Large intestine (tissue), 3 donors: Measurements from ENCODE around the gene GLIPR2. TPM values are rescaled to one million over a fixed set of nuclear protein-coding genes. Genes with fewer than 3 reads are reported as not detected.

ENCODE experiments used
- DNase-seq, 2 donors: peaks; one replicate each; pipeline versions ENCODE4 v3.0.0 to v3.0.0-alpha.2; 2013
- H3K27ac ChIP-seq: one replicate; pipeline ENCODE4 v1.5.1; 2013; ENCODE audit warnings: low read length
- H3K27me3 ChIP-seq: 2 replicates; pipeline ENCODE4 v1.6.1; 2013; ENCODE audit warnings: low read length; ENCODE audit not compliant: control insufficient read depth, insufficient read depth
- H3K36me3 ChIP-seq: 2 replicates; pipeline ENCODE4 v1.6.1; 2013; ENCODE audit warnings: low read length; ENCODE audit not compliant: control insufficient read depth, insufficient read depth
- H3K4me1 ChIP-seq: one replicate; pipeline ENCODE4 v1.6.1; 2013; ENCODE audit warnings: low read length; ENCODE audit not compliant: control insufficient read depth, insufficient read depth
- H3K4me3 ChIP-seq: one replicate; pipeline ENCODE4 v1.5.1; 2013; ENCODE audit warnings: low read length
- H3K9me3 ChIP-seq: one replicate; pipeline ENCODE4 v1.6.1; 2013; ENCODE audit warnings: mild to moderate bottlenecking, low read depth, low read length, moderate library complexity; ENCODE audit not compliant: control insufficient read depth
- WGBS: methylation state at CpG from one replicate; pipeline ENCODE4 v1.1.5; 2013; ENCODE audit warnings: low lambda C conversion rate; ENCODE audit not compliant: insufficient coverage; 5-methylcytosine and 5-hydroxymethylcytosine counted together
- polyA plus RNA-seq: library from polyadenylated mRNA; unstranded; fragments of 120-200 nt; gene quantifications from one replicate; pipeline ENCODE4 v1.2.1, GENCODE V29; 2013

The GLIPR2 gene
- polyA plus RNA-seq, 1 donor: 29.1 TPM

DNA sequence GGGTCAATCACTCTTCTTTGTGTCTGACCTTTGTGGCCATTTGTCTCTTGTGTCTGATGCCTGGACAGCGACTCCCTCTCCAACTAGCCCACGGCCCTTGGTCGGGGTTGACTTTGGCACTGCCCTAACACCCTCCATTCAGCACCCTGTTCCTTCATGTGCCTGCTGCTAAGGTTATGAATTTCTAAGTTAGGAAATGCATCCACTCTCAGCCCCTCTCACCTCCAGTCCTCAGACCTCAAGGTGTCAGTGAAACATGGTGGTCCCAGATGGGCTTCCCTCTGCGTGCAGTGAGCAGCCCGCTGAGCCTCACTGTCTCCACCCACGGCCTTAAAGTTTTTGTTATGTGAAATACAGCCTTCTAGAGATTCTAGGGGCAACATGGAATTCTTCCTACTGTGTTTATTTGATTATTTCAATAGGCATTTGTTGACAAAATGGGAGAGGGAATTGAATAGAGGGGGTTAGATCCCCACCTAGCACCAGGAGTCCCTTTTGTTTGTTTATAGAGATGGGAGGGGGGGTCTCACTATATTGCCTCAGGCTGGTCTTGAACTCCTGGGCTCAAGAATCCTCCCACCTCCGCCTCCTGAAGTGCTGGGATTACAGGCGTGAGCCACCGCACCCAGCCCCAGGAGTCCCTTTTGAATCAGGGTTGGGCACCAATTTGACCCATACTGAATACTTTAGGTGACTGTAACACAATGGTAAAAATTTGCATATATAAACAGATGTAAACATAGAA lies 1.6 kb upstream of the GLIPR2 start:
- no peak for DNase-seq
- WGBS: no CpG with 5 or more reads among the region's 9 CpGs
- Histone ChIP-seq H3K9me3 (no peaks in the 10 kb centered on the region), H3K27ac (no peak overlapping the region), H3K36me3 (no peaks in the 10 kb centered on the region), H3K4me3 (no peak overlapping the region), H3K4me1 (peaks cover 14% of the 10 kb centered on the region), H3K27me3 (peaks cover 33% of the 10 kb centered on the region)

DNA sequence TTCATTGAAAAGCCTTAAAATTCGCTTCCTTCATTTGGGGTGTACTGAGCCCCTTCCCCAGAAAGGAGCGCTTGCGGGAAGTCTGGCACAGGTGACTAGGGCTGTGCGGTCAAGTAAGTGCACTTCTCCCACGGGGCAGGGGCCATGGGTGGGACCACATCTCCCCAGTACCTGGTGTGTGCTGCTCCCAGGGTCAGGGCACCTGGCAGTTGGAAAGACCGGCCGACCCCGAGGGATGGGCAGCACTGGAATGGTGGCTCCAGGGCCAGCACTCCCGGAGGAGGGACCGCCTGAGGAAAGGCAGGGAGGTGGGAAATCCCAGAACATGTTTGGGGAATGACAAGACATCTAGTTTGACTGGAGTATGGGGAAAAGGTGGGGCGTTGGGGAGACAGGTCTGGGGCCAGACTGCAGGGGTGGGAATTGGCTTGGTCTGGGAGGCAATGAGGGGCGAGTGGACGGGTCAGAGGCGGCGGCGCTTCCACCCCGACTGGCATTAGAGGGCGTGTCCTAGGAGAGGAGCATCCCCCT lies 727 bp upstream of the GLIPR2 start:
- H3K4me1 ChIP-seq: peaks cover 16% of the 10 kb centered on the region

DNA sequence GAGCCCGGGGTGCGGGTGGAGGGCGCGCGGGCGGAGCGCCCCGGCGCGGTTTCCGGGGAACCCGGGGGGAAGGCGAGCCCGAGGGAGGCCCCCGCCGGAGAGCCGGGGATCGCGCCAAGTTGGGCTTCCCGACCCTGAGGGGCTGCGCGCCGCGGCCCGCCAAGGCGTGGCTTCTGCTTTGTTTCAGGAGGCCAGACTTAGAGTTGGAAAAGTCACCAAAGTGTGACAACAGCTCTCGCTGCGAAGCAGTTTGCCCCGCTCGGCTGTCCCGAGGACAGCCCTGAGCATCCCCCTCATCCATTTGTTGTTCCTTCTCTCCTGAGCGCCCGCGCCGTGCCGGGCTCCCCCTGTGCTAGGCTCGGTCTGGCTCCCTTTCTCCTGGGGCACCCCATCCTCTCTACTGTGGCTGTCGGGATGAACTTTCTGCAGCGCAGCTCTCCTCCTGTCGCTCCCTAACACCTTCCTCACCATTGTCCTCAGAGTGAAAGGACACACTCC lies 410 bp downstream of the GLIPR2 start:
- no peaks in the 10 kb centered on the region for H3K9me3 ChIP-seq
- no peaks in the 10 kb centered on the region for H3K36me3 ChIP-seq
- WGBS: 6% methylated on average over 3 of the region's 40 CpGs
- no peak for DNase-seq
- H3K27me3 ChIP-seq: peaks cover 33% of the 10 kb centered on the region
- H3K4me1 ChIP-seq: peaks cover 16% of the 10 kb centered on the region
- H3K4me3 ChIP-seq: peak overlapping the region; percentile 58
- peak overlapping the region; percentile 39 for H3K27ac ChIP-seq

More for the DNA sequence above, 727 bp upstream of the GLIPR2 start:
- Histone ChIP-seq H3K27ac (no peak overlapping the region), H3K4me3 (peak overlapping the region; percentile 34), H3K36me3 (no peaks in the 10 kb centered on the region), H3K27me3 (peaks cover 33% of the 10 kb centered on the region), H3K9me3 (no peaks in the 10 kb centered on the region)
- no peak for DNase-seq
- WGBS: no CpG with 5 or more reads among the region's 18 CpGs

DNA sequence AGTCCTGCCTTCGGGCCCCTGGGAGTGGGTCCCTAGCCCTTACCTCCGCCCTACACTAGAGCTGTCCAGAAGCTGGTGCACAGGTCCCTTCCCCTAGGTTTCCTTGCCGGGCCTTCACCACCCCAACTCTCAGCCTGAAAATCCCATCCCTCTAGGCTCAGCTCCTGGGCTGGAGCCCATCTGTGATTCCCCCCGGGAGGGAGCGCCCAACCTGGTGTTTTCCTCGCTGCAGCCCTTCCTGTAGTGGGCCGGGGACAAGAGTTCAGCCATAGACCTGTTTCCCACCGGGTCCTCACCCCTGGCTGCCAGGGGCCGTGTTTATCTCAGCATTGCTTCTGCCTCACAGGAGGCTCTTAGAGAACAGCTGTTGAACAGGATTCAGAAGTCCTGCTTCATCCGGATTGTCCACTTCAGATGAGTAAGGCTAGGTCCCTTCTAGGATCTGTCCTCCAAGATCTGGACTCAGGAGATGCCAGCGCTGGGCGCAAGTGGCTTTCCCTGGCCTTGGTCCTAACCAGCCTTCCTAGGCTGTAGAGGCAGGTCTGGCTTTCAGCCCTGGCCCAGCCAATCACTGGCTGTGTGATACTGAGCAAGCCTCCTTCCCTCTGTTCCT lies 965 bp downstream of the GLIPR2 start:
- Histone ChIP-seq H3K4me3 (peak overlapping the region; percentile 58), H3K27me3 (peaks cover 33% of the 10 kb centered on the region), H3K36me3 (no peaks in the 10 kb centered on the region), H3K9me3 (no peaks in the 10 kb centered on the region), H3K27ac (peak overlapping the region; percentile 39), H3K4me1 (peaks cover 20% of the 10 kb centered on the region)
- no CpG with 5 or more reads among the region's 12 CpGs for WGBS
- peak; percentile 47 to 52 for DNase-seq

DNA sequence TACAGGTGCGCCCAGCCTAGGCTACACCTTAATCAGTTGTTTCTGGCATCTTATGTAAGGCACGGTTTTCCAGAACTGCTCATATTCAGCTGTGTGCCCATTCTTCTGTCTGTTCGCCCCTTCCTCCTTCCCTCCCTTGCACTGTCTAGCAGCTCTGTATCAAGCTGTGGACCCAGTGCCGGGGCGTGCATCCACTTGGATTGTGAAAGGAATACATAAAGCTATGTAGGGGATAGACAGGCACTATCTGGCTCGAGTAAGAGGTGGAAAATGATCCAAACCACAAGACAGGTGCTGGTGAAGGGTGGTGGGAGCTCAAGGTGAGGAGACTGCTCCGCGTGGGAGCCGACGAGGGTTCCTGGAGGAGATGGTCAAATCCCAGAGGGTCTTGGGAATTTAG lies 2.0 kb downstream of the GLIPR2 start:
- Histone ChIP-seq H3K9me3 (no peaks in the 10 kb centered on the region), H3K27me3 (peaks cover 33% of the 10 kb centered on the region), H3K27ac (no peak overlapping the region), H3K4me3 (no peak overlapping the region), H3K4me1 (peaks cover 30% of the 10 kb centered on the region), H3K36me3 (no peaks in the 10 kb centered on the region)
- no peak for DNase-seq
- 100% methylated on average over 1 of the region's 10 CpGs for WGBS

DNA sequence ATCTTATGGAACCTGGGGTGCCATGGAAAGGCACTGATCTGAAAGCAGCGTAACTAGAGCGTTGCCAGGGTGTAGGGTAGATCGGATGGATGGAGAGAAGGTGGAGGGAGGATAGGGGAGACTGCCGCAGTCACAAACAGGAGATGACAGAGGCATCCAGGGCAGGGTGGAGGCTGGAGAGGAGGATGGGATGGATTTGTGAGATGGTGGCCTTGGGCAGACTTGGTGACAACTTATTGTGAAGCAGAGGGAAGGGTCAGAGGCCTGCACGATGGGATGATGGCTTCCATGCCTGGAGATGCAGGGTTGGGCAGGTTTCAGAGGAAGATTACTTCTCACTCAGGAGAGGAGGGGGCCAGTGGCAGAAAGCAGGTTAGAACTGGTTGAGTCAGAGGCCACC lies 2.4 kb downstream of the GLIPR2 start:
- H3K36me3 ChIP-seq: peaks cover 3% of the 10 kb centered on the region
- H3K9me3 ChIP-seq: no peaks in the 10 kb centered on the region
- no peak for DNase-seq
- WGBS: no CpG with 5 or more reads among the region's 5 CpGs
- H3K4me3 ChIP-seq: no peak overlapping the region
- peaks cover 30% of the 10 kb centered on the region for H3K4me1 ChIP-seq
- peaks cover 33% of the 10 kb centered on the region for H3K27me3 ChIP-seq
- H3K27ac ChIP-seq: no peak overlapping the region

DNA sequence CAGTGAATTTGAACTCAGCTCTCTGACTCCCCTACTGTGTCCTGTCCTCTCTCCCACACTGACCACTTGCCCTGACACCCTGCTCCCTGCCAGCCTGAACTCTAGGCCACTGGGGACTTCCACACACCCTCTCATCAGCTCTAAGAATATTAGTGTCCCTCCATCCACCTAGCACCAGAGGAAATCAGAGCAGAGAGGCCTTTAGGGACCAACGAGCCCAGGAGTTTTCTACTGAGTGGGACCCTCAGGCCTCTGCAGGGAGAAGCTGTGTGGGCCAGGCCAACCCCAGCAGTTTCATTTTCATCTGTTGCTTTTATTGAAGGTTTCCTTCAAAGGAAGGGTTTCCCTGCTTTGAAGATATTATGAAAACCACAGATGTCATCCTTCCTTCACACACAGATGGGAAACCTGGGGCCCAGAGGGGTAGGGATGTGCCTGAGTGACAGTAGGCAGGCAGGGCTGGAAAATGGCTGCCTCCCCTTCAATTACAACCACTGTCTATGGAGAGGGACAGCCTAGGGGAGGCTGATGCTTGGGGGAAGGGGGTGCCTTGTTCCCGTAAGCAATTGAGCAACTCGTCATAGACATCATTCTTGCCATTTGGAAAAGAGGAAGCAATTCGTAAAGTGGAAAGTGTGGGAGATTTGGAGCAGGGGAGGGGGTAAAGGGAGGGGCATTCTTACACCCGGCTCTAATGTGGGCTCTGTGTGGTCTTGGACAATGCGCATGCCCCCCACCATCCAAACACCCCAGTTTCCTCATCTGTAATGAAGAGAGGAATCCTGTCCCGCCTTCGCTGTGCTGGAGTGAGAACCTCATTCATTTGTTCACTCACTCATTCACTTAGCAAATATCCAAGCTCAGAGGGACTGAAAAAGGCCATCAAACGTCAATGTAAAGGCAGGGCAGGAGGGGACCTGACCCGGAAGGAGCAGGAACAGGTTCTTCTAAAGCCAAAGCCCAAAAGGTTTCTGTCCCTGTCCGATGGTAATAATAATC lies 3.9 kb downstream of the GLIPR2 start:
- peaks cover 30% of the 10 kb centered on the region for H3K4me1 ChIP-seq
- peaks cover 24% of the 10 kb centered on the region for H3K27me3 ChIP-seq
- peaks cover 4% of the 10 kb centered on the region for H3K36me3 ChIP-seq
- no CpG with 5 or more reads among the region's 11 CpGs for WGBS
- H3K9me3 ChIP-seq: peaks cover 3% of the 10 kb centered on the region
- H3K27ac ChIP-seq: no peak overlapping the region
- no peak for DNase-seq
- no peak overlapping the region for H3K4me3 ChIP-seq

DNA sequence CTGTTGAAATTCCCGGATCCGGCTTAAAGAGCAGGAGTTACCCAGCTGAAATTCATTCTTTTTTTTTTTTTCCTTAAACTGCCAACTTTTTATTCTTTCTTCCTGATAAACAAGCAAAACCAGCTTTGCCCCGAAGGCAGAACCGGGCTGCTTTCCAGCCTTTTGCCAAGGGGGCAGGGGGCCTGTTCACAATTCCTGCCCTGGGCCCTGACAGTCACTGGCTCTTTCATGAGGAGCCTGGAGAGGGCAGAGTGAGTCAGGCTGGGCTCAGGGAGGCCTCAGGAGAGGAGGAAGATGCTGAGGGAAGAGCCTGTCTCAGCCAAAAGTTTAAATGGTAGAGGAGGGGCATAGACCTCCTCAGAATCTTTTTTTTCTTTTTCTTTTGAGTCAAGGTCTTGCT lies 4.8 kb downstream of the GLIPR2 start:
- H3K9me3 ChIP-seq: peaks cover 10% of the 10 kb centered on the region
- H3K4me1 ChIP-seq: peaks cover 25% of the 10 kb centered on the region
- peaks cover 17% of the 10 kb centered on the region for H3K27me3 ChIP-seq
- H3K27ac ChIP-seq: no peak overlapping the region
- WGBS: no CpG with 5 or more reads among the region's 4 CpGs
- peaks cover 4% of the 10 kb centered on the region for H3K36me3 ChIP-seq
- no peak overlapping the region for H3K4me3 ChIP-seq
- no peak for DNase-seq

DNA sequence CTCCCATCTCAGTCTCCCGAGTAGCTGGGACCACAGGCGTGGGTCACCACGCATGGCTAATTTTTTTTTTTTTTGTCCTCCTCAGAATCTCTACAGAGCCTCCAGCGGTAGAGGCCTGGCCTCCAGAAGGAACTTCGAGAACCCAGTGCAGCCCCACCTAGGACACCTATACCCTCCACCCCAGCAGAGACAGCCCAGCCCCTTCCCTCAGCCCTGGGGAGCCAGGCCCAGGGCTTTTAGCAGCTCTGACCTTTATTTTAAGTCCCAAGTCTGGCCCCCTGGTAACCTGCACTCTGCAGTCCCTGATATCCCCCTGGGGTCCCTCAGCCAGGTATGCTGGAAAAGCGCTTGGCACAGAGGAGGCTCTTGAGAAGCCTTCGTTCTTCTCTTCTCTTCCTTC lies 5.2 kb downstream of the GLIPR2 start:
- peaks cover 17% of the 10 kb centered on the region for H3K27me3 ChIP-seq
- H3K27ac ChIP-seq: no peak overlapping the region
- peaks cover 4% of the 10 kb centered on the region for H3K36me3 ChIP-seq
- DNase-seq: no peak
- WGBS: 100% methylated on average over 1 of the region's 7 CpGs
- no peak overlapping the region for H3K4me3 ChIP-seq
- H3K9me3 ChIP-seq: peaks cover 13% of the 10 kb centered on the region
- H3K4me1 ChIP-seq: peaks cover 25% of the 10 kb centered on the region
